Loucy (cell line): ENCODE measurements around the gene PDGFB.

Source experiments
- EZH2phosphoT487 ChIP-seq: fragments of 200-600 bp; IDR thresholded peaks from 2 replicates; pipeline ENCODE4 v1.6.1; 2018; ENCODE audit warnings: antibody characterized with exemption, mild to moderate bottlenecking, moderate library complexity, borderline replicate concordance
- TF ChIP-seq, protein P1 (sequence below): fragments of 200-600 bp; sonication (generic); conservative IDR thresholded peaks from 2 replicates; pipeline ENCODE4 v1.5.1; 2014; ENCODE audit warnings: mild to moderate bottlenecking, antibody characterized with exemption, low read length

DNA sequence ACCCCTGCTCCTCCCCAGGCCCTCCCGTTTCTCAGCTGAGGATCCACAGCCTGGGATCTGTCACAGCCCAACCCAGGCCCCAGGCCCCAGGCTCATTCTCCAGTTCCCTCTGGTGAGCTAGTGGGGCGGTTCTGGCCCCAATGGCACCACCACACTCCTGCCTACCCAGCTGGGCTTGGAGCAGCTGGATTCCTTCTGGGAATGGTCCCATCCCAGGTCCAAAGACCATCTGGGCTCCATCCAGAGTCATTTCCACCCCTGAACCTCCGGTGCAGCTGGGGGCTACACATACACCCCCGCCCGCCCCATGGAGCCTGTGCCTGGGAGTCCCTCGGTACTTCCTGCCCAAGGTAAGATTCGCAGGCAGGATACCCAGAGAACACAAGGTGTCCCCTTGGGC, 35.5 kb upstream of the PDGFB start:
- TF ChIP-seq, protein P1, sequence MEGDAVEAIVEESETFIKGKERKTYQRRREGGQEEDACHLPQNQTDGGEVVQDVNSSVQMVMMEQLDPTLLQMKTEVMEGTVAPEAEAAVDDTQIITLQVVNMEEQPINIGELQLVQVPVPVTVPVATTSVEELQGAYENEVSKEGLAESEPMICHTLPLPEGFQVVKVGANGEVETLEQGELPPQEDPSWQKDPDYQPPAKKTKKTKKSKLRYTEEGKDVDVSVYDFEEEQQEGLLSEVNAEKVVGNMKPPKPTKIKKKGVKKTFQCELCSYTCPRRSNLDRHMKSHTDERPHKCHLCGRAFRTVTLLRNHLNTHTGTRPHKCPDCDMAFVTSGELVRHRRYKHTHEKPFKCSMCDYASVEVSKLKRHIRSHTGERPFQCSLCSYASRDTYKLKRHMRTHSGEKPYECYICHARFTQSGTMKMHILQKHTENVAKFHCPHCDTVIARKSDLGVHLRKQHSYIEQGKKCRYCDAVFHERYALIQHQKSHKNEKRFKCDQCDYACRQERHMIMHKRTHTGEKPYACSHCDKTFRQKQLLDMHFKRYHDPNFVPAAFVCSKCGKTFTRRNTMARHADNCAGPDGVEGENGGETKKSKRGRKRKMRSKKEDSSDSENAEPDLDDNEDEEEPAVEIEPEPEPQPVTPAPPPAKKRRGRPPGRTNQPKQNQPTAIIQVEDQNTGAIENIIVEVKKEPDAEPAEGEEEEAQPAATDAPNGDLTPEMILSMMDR: no peak
- no peak for TF ChIP-seq EZH2phosphoT487
